Mesendoderm (in vitro differentiated cells): ENCODE results near the gene EVI5L. TPM values are rescaled to one million over a fixed set of nuclear protein-coding genes. Genes with fewer than 3 reads are reported as not detected.
A peak's percentile ranks its signal among the peaks of the same experiment; 100 is the strongest.

ENCODE experiments used
- DNase-seq: peaks from one replicate; pipeline ENCODE4 v3.0.0; 2013
- H2AK5ac ChIP-seq: 2 replicates; pipeline ENCODE4 v1.6.1; 2013; ENCODE audit warnings: low read length, inconsistent platforms
- H2BK120ac ChIP-seq: 2 replicates; pipeline ENCODE4 v1.6.1; 2013; ENCODE audit warnings: low read depth, mild to moderate bottlenecking, low read length, moderate library complexity, mixed read lengths
- H2BK15ac ChIP-seq: replicated peaks from 2 replicates; pipeline ENCODE4 v1.6.1; 2013; ENCODE audit warnings: low read depth, mild to moderate bottlenecking, moderate library complexity
- H2BK5ac ChIP-seq: 2 replicates; pipeline ENCODE4 v1.6.1; 2013; ENCODE audit warnings: low read length, inconsistent platforms
- H3K18ac ChIP-seq: 2 replicates; pipeline ENCODE4 v1.6.1; 2013; ENCODE audit warnings: mild to moderate bottlenecking, low read length, mixed read lengths
- H3K23ac ChIP-seq: one replicate; pipeline ENCODE4 v1.6.1; 2013; ENCODE audit warnings: low read length
- H3K27ac ChIP-seq: 2 replicates; pipeline ENCODE4 v1.5.1; 2013; ENCODE audit warnings: low read depth, mild to moderate bottlenecking, inconsistent platforms, low read length, moderate library complexity
- H3K27me3 ChIP-seq: 2 replicates; pipeline ENCODE4 v1.6.1; 2013; ENCODE audit warnings: low read length, control low read depth, mild to moderate bottlenecking, inconsistent platforms; ENCODE audit not compliant: insufficient read depth, poor library complexity
- H3K36me3 ChIP-seq: 2 replicates; pipeline ENCODE4 v1.6.1; 2013; ENCODE audit warnings: low read length, inconsistent platforms; ENCODE audit not compliant: control insufficient read depth, insufficient read depth
- H3K4ac ChIP-seq: one replicate; pipeline ENCODE4 v1.6.1; 2013; ENCODE audit warnings: low read depth, mild to moderate bottlenecking, low read length, moderate library complexity
- H3K4me1 ChIP-seq: 2 replicates; pipeline ENCODE4 v1.6.1; 2013; ENCODE audit warnings: low read depth, low read length, inconsistent platforms; ENCODE audit not compliant: control insufficient read depth
- H3K4me2 ChIP-seq: 2 replicates; pipeline ENCODE4 v1.6.1; 2013; ENCODE audit warnings: low read length
- H3K4me3 ChIP-seq: 2 replicates; pipeline ENCODE4 v1.5.1; 2013; ENCODE audit warnings: mild to moderate bottlenecking, low read length
- H3K56ac ChIP-seq: one replicate; pipeline ENCODE4 v1.6.1; 2013; ENCODE audit warnings: low read length
- H3K79me1 ChIP-seq: 2 replicates; pipeline ENCODE4 v1.6.1; 2013; ENCODE audit warnings: low read length, inconsistent platforms
- H3K79me2 ChIP-seq: 2 replicates; pipeline ENCODE4 v1.6.1; 2013; ENCODE audit warnings: mild to moderate bottlenecking, low read length; ENCODE audit not compliant: control insufficient read depth, insufficient read depth
- H3K9ac ChIP-seq: 2 replicates; pipeline ENCODE4 v1.6.1; 2013; ENCODE audit warnings: low read length, inconsistent platforms
- H4K5ac ChIP-seq: one replicate; pipeline ENCODE4 v1.6.1; 2013; ENCODE audit warnings: low read length
- H4K8ac ChIP-seq: one replicate; pipeline ENCODE4 v1.6.1; 2013; ENCODE audit warnings: low read depth, mild to moderate bottlenecking, control low read depth, low read length, moderate library complexity
- WGBS: extraction: QIAGEN DNeasy Blood & Tissue Kit; methylation state at CpG from one replicate; pipeline ENCODE4 v1.1.7; 2013; ENCODE audit warnings: low lambda C conversion rate, missing lambda C conversion rate; ENCODE audit not compliant: insufficient coverage; ENCODE audit errors: extremely low coverage; 5-methylcytosine and 5-hydroxymethylcytosine counted together
- polyA plus RNA-seq, 2 experiments: library from polyadenylated mRNA; stranded (reverse); fragments of 200-250 nt; gene quantifications; one replicate each; pipeline ENCODE4 v1.2.3, GENCODE V29; 2013

EVI5L gene
- 1.5 TPM for polyA plus RNA-seq (2013, experiment 1 of 2)
- polyA plus RNA-seq (2013, experiment 2 of 2) = 1.5 TPM

DNA sequence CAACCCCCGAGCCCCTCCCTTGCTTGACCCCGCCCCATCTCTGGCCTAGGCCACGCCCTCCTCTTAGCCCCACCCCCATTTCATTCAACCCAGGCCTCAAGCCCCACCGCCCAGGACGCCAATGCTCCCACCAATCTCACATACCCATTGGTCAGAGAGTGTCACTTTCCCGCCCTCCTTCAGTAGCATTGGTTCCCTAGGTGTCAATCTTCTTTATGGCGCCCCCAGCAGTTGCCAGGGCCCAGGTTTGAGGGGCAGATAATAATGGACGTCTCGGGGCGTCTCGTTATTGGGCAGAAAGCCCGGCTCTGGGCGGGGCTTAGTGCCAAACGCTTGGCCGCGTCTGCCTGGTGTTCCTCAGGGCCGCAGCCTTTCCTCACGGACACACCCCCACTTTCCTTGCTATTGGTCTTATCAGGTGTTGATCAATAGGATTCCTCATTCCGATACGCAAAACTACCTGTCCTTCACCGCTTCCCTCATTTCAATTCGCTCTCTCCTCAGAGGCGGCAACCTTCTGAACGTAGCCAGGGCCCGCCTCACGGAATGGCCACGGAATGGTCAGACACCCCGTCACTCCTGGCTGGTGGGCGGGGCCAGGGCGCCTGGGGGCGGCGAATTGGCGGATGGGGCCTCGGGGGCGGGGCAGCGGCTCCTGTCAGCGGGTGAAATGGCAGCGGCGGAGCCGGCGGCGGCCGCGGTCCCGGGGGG is at the start of gene EVI5L:
EVI5L (plus strand) TSS at position 658 of the 711 bp plus-strand sequence. CDS start 16,325 bp downstream, outside the sequence.
- no peak within 1 kb of the TSS for H3K23ac ChIP-seq
- peak within 1 kb of the TSS; percentile 44 for H3K4me3 ChIP-seq
- peaks cover 2% of the 10 kb centered on the region for H3K27me3 ChIP-seq
- no peak within 1 kb of the TSS for H4K5ac ChIP-seq
- no peak within 1 kb of the TSS for H2BK5ac ChIP-seq
- peak; percentile 100 for DNase-seq
- no peaks in the 10 kb centered on the region for H3K79me2 ChIP-seq
- no peak within 1 kb of the TSS for H3K27ac ChIP-seq
- H3K4ac ChIP-seq = no peak within 1 kb of the TSS
- H3K4me1 ChIP-seq = no peaks in the 10 kb centered on the region
- peak within 1 kb of the TSS; percentile 28 for H3K4me2 ChIP-seq
- H2BK15ac ChIP-seq = no peak within 1 kb of the TSS
- peak within 1 kb of the TSS; percentile 76 for H3K56ac ChIP-seq
- H3K36me3 ChIP-seq = no peaks in the 10 kb centered on the region
- H4K8ac ChIP-seq = no peak within 1 kb of the TSS
- peak within 1 kb of the TSS; percentile 59 for H3K9ac ChIP-seq
- H3K79me1 ChIP-seq = no peaks in the 10 kb centered on the region
- no peak within 1 kb of the TSS for H2BK120ac ChIP-seq
- no peak within 1 kb of the TSS for H2AK5ac ChIP-seq
- peak within 1 kb of the TSS; percentile 42 for H3K18ac ChIP-seq
- WGBS = no CpG with 5 or more reads among the region's 45 CpGs

DNA sequence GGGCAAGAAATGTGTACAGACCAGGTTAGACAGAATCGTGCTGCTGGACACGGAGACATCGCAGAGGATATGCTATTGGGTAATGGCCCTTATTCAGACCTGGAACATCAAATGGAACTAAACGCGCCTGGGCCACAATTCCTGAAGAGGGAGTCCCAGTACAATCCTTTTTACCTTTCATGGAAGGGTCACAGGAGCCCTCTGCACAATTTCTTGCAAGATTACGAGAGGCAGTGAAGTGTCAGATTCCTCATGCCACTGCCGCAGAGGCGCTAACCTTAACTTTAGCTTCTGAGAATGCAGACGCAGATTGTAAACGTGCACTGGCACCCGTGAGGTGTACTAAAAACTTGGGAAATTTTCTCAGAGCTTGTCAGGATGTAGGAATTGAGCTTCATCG is 48.9 kb upstream of the EVI5L start:
- no peak for DNase-seq
- H2BK120ac ChIP-seq = no peak overlapping the region
- H3K27me3 ChIP-seq = no peaks in the 10 kb centered on the region
- no peaks in the 10 kb centered on the region for H3K4me1 ChIP-seq
- no peak overlapping the region for H4K8ac ChIP-seq
- H3K9ac ChIP-seq = no peak overlapping the region
- H3K56ac ChIP-seq = no peak overlapping the region
- H3K79me2 ChIP-seq = no peaks in the 10 kb centered on the region
- H3K18ac ChIP-seq = no peak overlapping the region
- no peak overlapping the region for H3K23ac ChIP-seq
- no peak overlapping the region for H3K4me2 ChIP-seq
- no peak overlapping the region for H2BK5ac ChIP-seq
- no peak overlapping the region for H2BK15ac ChIP-seq
- no CpG with 5 or more reads among the region's 12 CpGs for WGBS
- no peak overlapping the region for H3K4ac ChIP-seq
- H3K4me3 ChIP-seq = no peak overlapping the region
- no peaks in the 10 kb centered on the region for H3K79me1 ChIP-seq
- no peak overlapping the region for H4K5ac ChIP-seq
- no peak overlapping the region for H2AK5ac ChIP-seq
- H3K27ac ChIP-seq = no peak overlapping the region
- H3K36me3 ChIP-seq = no peaks in the 10 kb centered on the region

GRCh38 chr19:7783991-7784423 is 46.0 kb upstream of the EVI5L start:
- no CpG with 5 or more reads among the region's 8 CpGs for WGBS
- no peak overlapping the region for H3K4me3 ChIP-seq
- no peak overlapping the region for H3K4me2 ChIP-seq
- no peak overlapping the region for H4K5ac ChIP-seq
- no peaks in the 10 kb centered on the region for H3K36me3 ChIP-seq
- no peak overlapping the region for H3K18ac ChIP-seq
- H3K56ac ChIP-seq = no peak overlapping the region
- H3K79me2 ChIP-seq = no peaks in the 10 kb centered on the region
- H3K4ac ChIP-seq = no peak overlapping the region
- no peak overlapping the region for H3K9ac ChIP-seq
- H3K4me1 ChIP-seq = no peaks in the 10 kb centered on the region
- no peak overlapping the region for H3K27ac ChIP-seq
- H2BK120ac ChIP-seq = no peak overlapping the region
- H3K27me3 ChIP-seq = peaks cover 13% of the 10 kb centered on the region
- H2BK5ac ChIP-seq = no peak overlapping the region
- H3K79me1 ChIP-seq = no peaks in the 10 kb centered on the region
- H2BK15ac ChIP-seq = no peak overlapping the region
- no peak overlapping the region for H3K23ac ChIP-seq
- DNase-seq = peak; percentile 32
- no peak overlapping the region for H4K8ac ChIP-seq
- H2AK5ac ChIP-seq = no peak overlapping the region

DNA sequence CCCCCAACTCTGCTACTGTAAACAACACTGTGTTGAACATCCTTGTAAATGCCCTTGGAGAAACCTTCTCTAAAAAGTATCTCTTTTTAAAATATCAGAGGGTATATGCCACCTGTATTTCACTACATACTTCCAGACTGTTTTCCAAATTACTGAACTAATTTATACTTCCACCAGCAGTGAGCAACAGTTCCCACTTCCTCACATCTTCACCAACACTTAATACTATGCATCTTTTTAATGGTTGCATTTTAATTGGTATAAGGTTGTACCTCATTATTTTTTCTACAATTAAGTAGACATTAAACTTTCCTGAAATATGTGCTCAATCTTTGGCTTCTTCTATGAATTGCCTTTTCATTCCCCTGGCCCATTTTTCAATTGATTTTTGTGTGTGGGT is 45.2 kb upstream of the EVI5L start:
- no peak overlapping the region for H4K8ac ChIP-seq

GRCh38 chr19:7787141-7787540 is 42.9 kb upstream of the EVI5L start:
- H3K4me1 ChIP-seq = no peaks in the 10 kb centered on the region
- H3K27ac ChIP-seq = no peak overlapping the region
- H3K36me3 ChIP-seq = no peaks in the 10 kb centered on the region
- H3K9ac ChIP-seq = no peak overlapping the region
- peaks cover 21% of the 10 kb centered on the region for H3K27me3 ChIP-seq
- no peak overlapping the region for H2BK120ac ChIP-seq
- no peak overlapping the region for H3K4me3 ChIP-seq
- no peak overlapping the region for H2BK5ac ChIP-seq
- WGBS = no CpG with 5 or more reads among the region's 10 CpGs
- H3K4me2 ChIP-seq = no peak overlapping the region
- peak; percentile 40 for DNase-seq
- H3K18ac ChIP-seq = no peak overlapping the region
- no peaks in the 10 kb centered on the region for H3K79me2 ChIP-seq
- H2BK15ac ChIP-seq = no peak overlapping the region
- no peak overlapping the region for H3K4ac ChIP-seq
- H2AK5ac ChIP-seq = no peak overlapping the region
- no peaks in the 10 kb centered on the region for H3K79me1 ChIP-seq
- H3K56ac ChIP-seq = no peak overlapping the region
- H3K23ac ChIP-seq = no peak overlapping the region
- H4K5ac ChIP-seq = no peak overlapping the region
- H4K8ac ChIP-seq = no peak overlapping the region

More for the DNA sequence above, 45.2 kb upstream of the EVI5L start:
- H3K36me3 ChIP-seq = no peaks in the 10 kb centered on the region
- H3K9ac ChIP-seq = no peak overlapping the region
- H2BK5ac ChIP-seq = no peak overlapping the region
- H3K23ac ChIP-seq = no peak overlapping the region
- no peaks in the 10 kb centered on the region for H3K79me1 ChIP-seq
- no peak overlapping the region for H2BK15ac ChIP-seq
- no peak for DNase-seq
- no peak overlapping the region for H3K27ac ChIP-seq
- H2AK5ac ChIP-seq = no peak overlapping the region
- H3K27me3 ChIP-seq = peaks cover 20% of the 10 kb centered on the region
- no peak overlapping the region for H3K4me2 ChIP-seq
- no peaks in the 10 kb centered on the region for H3K79me2 ChIP-seq
- no peak overlapping the region for H3K4ac ChIP-seq
- H3K18ac ChIP-seq = no peak overlapping the region
- H3K4me1 ChIP-seq = no peaks in the 10 kb centered on the region
- no peak overlapping the region for H3K4me3 ChIP-seq
- no peak overlapping the region for H3K56ac ChIP-seq
- H2BK120ac ChIP-seq = no peak overlapping the region
- no peak overlapping the region for H4K5ac ChIP-seq
